AG04450 (cell line): ENCODE data around the gene SULT1A1. TPM values are rescaled to one million over a fixed set of nuclear protein-coding genes. Genes with fewer than 3 reads are reported as not detected.
A peak's percentile ranks its signal among the peaks of the same experiment; 100 is the strongest.
"Not testable (repeated sequence)": the region's sequence is repeated elsewhere in the genome, so short reads cannot be mapped to it uniquely, and the experiment has no call there.

Experiments used
- CTCF ChIA-PET: fragments of 300-600, 350-600 bp; formaldehyde crosslinking; extraction: SDS; loops from one replicate; lab custom pipeline; 2022; ENCODE audit warnings: antibody characterized with exemption, inconsistent platforms; lab: Charles Lee
- POLR2A ChIA-PET: fragments of 350-600 bp; formaldehyde crosslinking; extraction: SDS; loops from one replicate; lab custom pipeline; 2021; ENCODE audit warnings: antibody characterized with exemption, inconsistent platforms; lab: Yijun Ruan, JAX
- DNase-seq: peaks from one replicate; pipeline ENCODE4 v3.0.0-alpha.2; 2011; ENCODE audit warnings: low read depth, low spot score
- H3K27ac ChIP-seq: one replicate; pipeline ENCODE4 v1.5.1; 2012; ENCODE audit warnings: low read depth, low read length, control low read depth
- H3K27me3 ChIP-seq: one replicate; pipeline ENCODE4 v1.6.0; 2012; ENCODE audit warnings: low read length; ENCODE audit not compliant: control insufficient read depth, insufficient read depth
- H3K4me3 ChIP-seq: 2 replicates; pipeline ENCODE4 v1.5.1; 2011; ENCODE audit warnings: mild to moderate bottlenecking, low read depth, low read length, control low read depth
- H3K9me3 ChIP-seq: 2 replicates; pipeline ENCODE4 v1.5.1; 2012; ENCODE audit warnings: low read length; ENCODE audit not compliant: control insufficient read depth, insufficient read depth
- polyA plus RNA-seq: library from polyadenylated mRNA; depleted of rRNA; stranded (reverse); fragments of >200 nt; gene quantifications from 2 replicates; pipeline ENCODE4 v1.2.3, GENCODE V29; 2011
- TF ChIP-seq, protein P1 (sequence below): IDR thresholded peaks from 2 replicates; pipeline ENCODE4 v1.5.1; 2011; ENCODE audit warnings: low read depth, low read length, control low read depth, inconsistent platforms

SULT1A1 gene
- polyA plus RNA-seq, 1 experiment = 1.6 TPM

DNA sequence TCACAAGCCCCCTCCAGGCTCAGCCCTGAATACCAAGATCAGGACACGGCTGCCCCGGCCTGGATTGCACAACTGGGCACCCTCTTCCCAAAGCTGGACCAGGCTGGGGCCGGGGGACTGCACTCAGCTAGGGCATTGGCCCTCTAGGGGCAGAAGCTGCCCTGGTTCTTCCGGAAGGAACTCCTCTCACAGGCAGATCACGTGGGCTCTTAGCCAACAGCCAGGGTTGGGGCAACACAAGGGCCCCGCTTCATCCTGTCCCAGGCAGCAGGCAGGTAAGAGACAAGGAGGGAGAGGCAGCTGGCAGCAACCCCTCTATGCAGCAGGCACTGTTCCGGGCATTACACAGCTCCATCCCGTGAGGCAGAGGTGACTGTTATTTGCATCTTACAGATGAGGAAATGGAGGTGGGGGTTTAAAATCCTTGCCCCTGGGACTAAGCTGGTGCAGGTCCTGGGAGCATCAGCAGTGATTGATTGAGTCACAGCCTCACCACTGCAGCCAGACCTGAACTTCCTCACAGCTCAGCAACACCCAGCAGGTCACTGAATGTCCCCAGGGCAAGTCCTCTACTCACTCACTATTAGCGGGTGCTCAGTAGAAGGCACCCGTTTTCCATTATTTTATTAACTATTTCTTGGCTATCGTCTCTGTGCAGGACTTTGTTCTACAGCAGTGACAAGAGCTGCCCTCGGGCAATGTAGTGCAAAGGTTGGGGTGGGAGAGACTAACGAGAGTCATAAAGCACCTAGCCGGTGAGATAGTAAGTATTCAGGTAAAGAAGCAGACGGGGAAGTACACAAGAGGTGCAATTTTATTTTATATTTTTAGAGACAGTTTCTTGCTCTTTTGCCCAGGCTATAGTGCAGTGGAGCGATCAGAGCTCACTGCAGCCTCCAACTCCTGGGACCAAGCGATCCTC is 2.8 kb upstream of the SULT1A1 start:
- CTCF ChIA-PET, H3K4me3 ChIP-seq, POLR2A ChIA-PET, H3K27ac ChIP-seq, DNase-seq, H3K9me3 ChIP-seq: not testable (repeated sequence)
- H3K27me3 ChIP-seq = peaks cover 26% of the 10 kb centered on the region

DNA sequence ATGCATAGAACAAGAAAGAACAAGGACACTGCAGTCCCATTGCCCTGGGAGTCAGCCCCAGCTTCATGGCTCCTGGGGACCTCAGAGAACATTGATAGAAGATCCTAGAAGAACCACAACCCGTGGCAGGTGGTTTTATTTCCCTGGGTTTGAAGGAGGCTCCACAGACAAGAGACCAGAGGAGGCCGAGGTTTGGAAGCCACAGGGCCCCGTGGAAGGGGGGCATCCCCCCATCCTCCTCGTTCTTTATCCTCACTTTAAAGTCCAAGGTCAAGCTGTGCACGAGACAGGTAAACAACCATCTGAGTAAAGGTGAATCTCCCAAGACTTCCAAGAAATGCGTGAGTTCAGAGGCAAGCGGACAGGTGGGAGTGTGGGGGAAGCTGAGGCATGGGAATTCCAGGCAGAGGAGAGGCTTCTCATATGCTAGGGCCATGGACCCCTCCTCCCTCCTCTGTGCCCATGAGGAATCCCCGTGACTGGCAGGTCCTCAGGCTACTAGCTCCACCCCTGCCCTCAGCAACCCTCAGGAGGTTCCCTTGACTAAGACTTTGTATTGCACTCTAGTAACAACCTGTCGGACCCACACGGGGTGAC is 849 bp upstream of the SULT1A1 start:
- CTCF ChIA-PET = interaction anchor here (0.6 to 0.9 kb wide), 3 partner anchors 11 to 23 kb away, joined by 3 to 4 read pairs (median 4); partner anchors contain the start of gene SULT1A2
- POLR2A ChIA-PET = no interaction called here
- Histone ChIP-seq H3K4me3 (no peak overlapping the region), H3K9me3 (no peaks in the 10 kb centered on the region; the same call in 1 of the 2 replicates), H3K27me3 (peaks cover 37% of the 10 kb centered on the region), H3K27ac (peak overlapping the region; percentile 34)
- TF ChIP-seq, protein P1, sequence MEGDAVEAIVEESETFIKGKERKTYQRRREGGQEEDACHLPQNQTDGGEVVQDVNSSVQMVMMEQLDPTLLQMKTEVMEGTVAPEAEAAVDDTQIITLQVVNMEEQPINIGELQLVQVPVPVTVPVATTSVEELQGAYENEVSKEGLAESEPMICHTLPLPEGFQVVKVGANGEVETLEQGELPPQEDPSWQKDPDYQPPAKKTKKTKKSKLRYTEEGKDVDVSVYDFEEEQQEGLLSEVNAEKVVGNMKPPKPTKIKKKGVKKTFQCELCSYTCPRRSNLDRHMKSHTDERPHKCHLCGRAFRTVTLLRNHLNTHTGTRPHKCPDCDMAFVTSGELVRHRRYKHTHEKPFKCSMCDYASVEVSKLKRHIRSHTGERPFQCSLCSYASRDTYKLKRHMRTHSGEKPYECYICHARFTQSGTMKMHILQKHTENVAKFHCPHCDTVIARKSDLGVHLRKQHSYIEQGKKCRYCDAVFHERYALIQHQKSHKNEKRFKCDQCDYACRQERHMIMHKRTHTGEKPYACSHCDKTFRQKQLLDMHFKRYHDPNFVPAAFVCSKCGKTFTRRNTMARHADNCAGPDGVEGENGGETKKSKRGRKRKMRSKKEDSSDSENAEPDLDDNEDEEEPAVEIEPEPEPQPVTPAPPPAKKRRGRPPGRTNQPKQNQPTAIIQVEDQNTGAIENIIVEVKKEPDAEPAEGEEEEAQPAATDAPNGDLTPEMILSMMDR = no peak
- no peak for DNase-seq

DNA sequence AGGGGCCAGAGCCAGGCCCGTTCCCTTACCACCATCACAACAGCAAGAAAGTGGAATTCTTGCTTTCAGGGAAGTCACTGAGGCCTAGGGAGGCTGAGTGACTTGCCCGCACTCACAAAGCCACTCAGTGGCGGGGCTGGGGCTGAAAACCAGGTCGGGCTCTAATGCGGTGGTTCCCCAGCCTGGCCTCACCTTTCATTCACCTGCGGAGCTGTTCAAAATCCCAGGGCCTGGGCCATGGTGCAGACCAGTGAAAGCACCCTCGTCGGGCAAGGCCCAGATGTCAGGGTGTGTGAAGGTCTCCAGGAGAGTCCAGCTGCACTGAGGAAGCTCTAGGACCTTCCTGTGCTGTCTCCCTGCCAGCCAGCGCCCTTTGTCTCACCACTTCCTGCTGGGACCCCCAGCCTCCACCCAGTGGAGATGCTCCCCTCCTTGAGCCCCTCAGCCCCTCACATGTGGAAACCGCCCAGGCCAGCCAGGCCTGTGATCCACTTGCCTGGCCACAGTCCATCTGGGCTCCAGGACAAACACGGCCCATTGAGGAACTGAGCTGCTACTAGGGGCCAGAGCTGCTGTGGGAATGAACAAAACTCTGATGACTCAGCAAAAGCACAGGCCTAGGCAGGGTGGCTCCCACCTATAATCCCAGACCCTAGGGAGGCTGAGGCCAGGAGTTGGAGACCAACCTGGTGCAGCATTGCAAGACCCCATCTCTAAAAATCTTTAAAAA is 812 bp downstream of the SULT1A1 start:
- not testable (repeated sequence) for DNase-seq, H3K4me3 ChIP-seq, H3K9me3 ChIP-seq, H3K27ac ChIP-seq
- ChIA-PET POLR2A (interaction anchor here (0.6 kb wide), 1 partner anchor 266 kb away, joined by 4 read pairs; no protein-coding TSS in a partner anchor), CTCF (interaction anchor here (0.6 kb wide), 1 partner anchor 15 kb away, joined by 3 read pairs; no protein-coding TSS in a partner anchor)
- peaks cover 50% of the 10 kb centered on the region for H3K27me3 ChIP-seq

DNA sequence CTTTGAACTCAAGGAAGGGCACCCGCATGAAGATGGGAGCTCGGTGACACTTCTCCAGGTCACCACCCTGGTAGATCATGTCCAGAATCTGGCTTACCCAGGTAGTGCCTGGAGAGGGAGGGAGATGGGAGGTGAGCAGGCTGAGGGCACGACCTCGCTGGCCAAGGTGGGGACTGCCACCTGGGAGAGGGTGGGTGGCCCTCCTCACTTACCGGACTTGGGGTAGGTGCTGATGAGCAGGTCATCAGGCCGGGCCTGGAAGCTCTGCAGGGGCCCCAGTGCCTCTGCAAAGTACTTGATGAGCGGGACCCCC is 1.4 kb downstream of the SULT1A1 start:
- H3K9me3 ChIP-seq, POLR2A ChIA-PET, CTCF ChIA-PET, H3K4me3 ChIP-seq, DNase-seq, H3K27ac ChIP-seq: not testable (repeated sequence)
- H3K27me3 ChIP-seq = peaks cover 55% of the 10 kb centered on the region

DNA sequence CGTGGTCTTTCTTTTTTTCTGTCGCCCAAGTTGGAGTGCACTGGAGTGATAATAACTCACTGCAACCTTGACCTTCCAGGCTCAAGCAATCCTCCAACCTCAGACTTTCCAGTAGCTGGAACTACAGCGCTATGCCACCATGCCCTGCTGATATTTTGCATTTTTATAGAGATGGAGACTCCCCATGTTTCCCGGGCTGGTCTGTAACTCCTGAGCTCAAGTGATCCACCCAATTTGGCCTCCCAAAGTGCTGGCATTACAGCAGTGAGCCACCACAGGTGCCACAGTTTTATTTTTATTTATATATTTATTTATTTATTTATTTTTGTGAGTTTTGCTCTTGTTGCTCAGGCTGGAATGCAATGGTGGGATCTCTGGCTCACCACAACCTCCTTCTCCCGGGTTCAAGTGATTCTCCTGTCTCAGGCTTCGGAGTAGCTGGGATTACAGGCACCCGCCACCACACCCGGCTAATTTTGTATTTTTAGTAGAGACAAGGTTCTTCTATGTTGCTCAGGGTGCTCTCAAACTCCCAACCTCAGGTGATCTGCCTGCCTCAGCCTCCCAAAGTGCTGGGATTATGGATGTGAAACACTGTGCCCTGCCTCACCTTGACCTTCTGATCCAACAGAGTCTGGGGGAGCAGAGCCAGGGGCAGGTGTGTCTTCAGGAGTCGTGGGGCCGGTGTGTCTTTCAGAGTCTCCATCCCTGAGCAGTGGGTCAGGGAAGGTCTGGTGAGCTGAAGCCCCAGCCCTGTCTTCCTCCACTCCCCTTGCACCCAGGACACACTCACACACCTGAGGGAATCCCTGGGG is 2.0 kb downstream of the SULT1A1 start:
- POLR2A ChIA-PET, DNase-seq, H3K9me3 ChIP-seq, H3K27ac ChIP-seq, H3K4me3 ChIP-seq: not testable (repeated sequence)
- H3K27me3 ChIP-seq = peaks cover 59% of the 10 kb centered on the region
- CTCF ChIA-PET = interaction anchor here (0.5 kb wide), 1 partner anchor 47 kb away, joined by 3 read pairs; no protein-coding TSS in a partner anchor

DNA sequence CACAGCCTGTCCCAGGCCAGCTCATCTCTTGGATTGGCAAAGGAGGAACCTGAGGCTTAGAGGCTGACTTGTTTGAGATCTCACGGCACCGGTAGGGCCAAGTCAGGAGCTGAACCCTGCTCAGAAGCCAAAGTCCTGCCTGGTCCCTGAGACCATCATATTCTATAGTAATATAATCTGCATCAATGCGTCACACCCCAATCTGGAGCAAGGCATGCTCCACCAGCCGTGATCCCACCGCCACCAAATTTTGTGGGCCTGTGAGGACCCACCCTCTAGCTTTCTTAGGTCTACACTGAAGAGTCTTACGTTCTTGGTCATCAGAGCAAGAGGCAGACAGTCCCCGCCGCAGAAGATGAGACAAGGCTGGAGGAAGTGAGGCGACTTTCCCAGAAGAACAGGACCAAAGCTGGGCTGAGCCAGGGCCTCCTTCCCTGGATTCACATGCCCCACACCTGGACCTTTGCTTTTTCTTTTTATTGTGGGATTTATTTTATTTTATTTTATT is 2.7 kb downstream of the SULT1A1 start:
- no peaks in the 10 kb centered on the region; the same call in 1 of the 2 replicates for H3K9me3 ChIP-seq
- TF ChIP-seq, protein P1 = no peak
- CTCF ChIA-PET = interaction anchor here (0.5 kb wide), 1 partner anchor 47 kb away, joined by 3 read pairs; no protein-coding TSS in a partner anchor
- POLR2A ChIA-PET = no interaction called here
- no peak overlapping the region for H3K4me3 ChIP-seq
- H3K27me3 ChIP-seq = peaks cover 61% of the 10 kb centered on the region
- no peak overlapping the region for H3K27ac ChIP-seq
- no peak for DNase-seq
